Hepatocyte (in vitro differentiated cells): ENCODE measurements around the gene SNW1. TPM values are rescaled to one million over a fixed set of nuclear protein-coding genes. Genes with fewer than 3 reads are reported as not detected.

ENCODE experiments used
- DNase-seq: peaks from one replicate; pipeline ENCODE4 v3.0.0-alpha.2; 2016; ENCODE audit warnings: low spot score
- H2AFZ ChIP-seq: fragments of 200-600 bp; sonication (generic); 2 replicates; pipeline ENCODE4 v1.6.0; 2016; ENCODE audit warnings: antibody characterized with exemption, mild to moderate bottlenecking
- H3K27ac ChIP-seq: fragments of 200-600 bp; sonication (generic); 2 replicates; pipeline ENCODE4 v1.5.1; 2016; ENCODE audit warnings: mild to moderate bottlenecking
- H3K27me3 ChIP-seq: fragments of 200-600 bp; sonication (generic); 2 replicates; pipeline ENCODE4 v1.6.1; 2016
- H3K36me3 ChIP-seq: fragments of 200-600 bp; sonication (generic); replicated peaks from 2 replicates; pipeline ENCODE4 v1.5.1; 2016; ENCODE audit warnings: low read depth; ENCODE audit not compliant: insufficient read depth
- H3K4me1 ChIP-seq: fragments of 200-600 bp; sonication (generic); 2 replicates; pipeline ENCODE4 v1.5.1; 2016; ENCODE audit warnings: mild to moderate bottlenecking, moderate library complexity; ENCODE audit not compliant: insufficient read depth
- H3K4me2 ChIP-seq: fragments of 200-600 bp; sonication (generic); 2 replicates; pipeline ENCODE4 v1.6.0; 2016
- H3K4me3 ChIP-seq: fragments of 200-600 bp; sonication (generic); 2 replicates; pipeline ENCODE4 v1.5.1; 2016; ENCODE audit warnings: mild to moderate bottlenecking
- H3K79me2 ChIP-seq: fragments of 200-600 bp; sonication (generic); 2 replicates; pipeline ENCODE4 v1.6.0; 2017; ENCODE audit warnings: mild to moderate bottlenecking
- H3K9me2 ChIP-seq: fragments of 200-600 bp; sonication (generic); replicated peaks from 2 replicates; pipeline ENCODE4 v1.6.0; 2017; ENCODE audit warnings: mild to moderate bottlenecking; ENCODE audit not compliant: insufficient read depth
- H3K9me3 ChIP-seq: fragments of 200-600 bp; sonication (generic); 2 replicates; pipeline ENCODE4 v1.5.1; 2016; ENCODE audit warnings: low read depth, mild to moderate bottlenecking
- H4K20me1 ChIP-seq: fragments of 200-600 bp; sonication (generic); 2 replicates; pipeline ENCODE4 v1.6.0; 2016; ENCODE audit warnings: mild to moderate bottlenecking; ENCODE audit not compliant: insufficient read depth, poor library complexity, severe bottlenecking
- EZH2 ChIP-seq: fragments of 200-600 bp; sonication (generic); IDR thresholded peaks from 2 replicates; pipeline ENCODE4 v1.6.1; 2016; ENCODE audit warnings: antibody characterized with exemption, mild to moderate bottlenecking, borderline replicate concordance
- EZH2phosphoT487 ChIP-seq: fragments of 200-600 bp; sonication (generic); IDR thresholded peaks from one replicate; pipeline ENCODE4 v1.6.1; 2018; ENCODE audit warnings: antibody characterized with exemption, mild to moderate bottlenecking, low read depth, moderate library complexity; ENCODE audit not compliant: unreplicated experiment, severe bottlenecking
- WGBS: methylation state at CpG from one replicate; pipeline ENCODE4 v1.1.6; 2016; ENCODE audit warnings: low lambda C conversion rate; ENCODE audit errors: missing lambda C conversion rate; 5-methylcytosine and 5-hydroxymethylcytosine counted together
- polyA plus RNA-seq: library from polyadenylated mRNA; unstranded; fragments of >200 nt; fragmentation: Nextera tagmentation; extraction: Ambion mirVana; gene quantifications from 2 replicates; pipeline ENCODE4 v1.2.1, GENCODE V29; 2016
- total RNA-seq: library from RNA; depleted of rRNA; stranded (reverse); fragments of >200 nt; gene quantifications from 2 replicates; pipeline ENCODE4 v1.2.3, GENCODE V29; 2014
- TF ChIP-seq, protein P1 (sequence below): fragments of 200-600 bp; sonication (generic); IDR thresholded peaks from 2 replicates; pipeline ENCODE4 v1.5.1; 2016; ENCODE audit warnings: antibody characterized with exemption, mild to moderate bottlenecking; ENCODE audit not compliant: poor library complexity

SNW1 gene
- total and polyA plus RNA-seq, 2 experiments from 2014 or later = 47.7 to 54.0 TPM

- H3K4me1 ChIP-seq = no peaks in the 10 kb centered on the region
- H2AFZ ChIP-seq = no peak overlapping the region
- H4K20me1 ChIP-seq = peaks cover 2% of the 10 kb centered on the region
- H3K4me3 ChIP-seq = no peak overlapping the region
- 92% methylated on average over 4 of the region's 4 CpGs for WGBS
- TF ChIP-seq EZH2 = no peak
- TF ChIP-seq EZH2phosphoT487 = no peak
- TF ChIP-seq, protein P1, sequence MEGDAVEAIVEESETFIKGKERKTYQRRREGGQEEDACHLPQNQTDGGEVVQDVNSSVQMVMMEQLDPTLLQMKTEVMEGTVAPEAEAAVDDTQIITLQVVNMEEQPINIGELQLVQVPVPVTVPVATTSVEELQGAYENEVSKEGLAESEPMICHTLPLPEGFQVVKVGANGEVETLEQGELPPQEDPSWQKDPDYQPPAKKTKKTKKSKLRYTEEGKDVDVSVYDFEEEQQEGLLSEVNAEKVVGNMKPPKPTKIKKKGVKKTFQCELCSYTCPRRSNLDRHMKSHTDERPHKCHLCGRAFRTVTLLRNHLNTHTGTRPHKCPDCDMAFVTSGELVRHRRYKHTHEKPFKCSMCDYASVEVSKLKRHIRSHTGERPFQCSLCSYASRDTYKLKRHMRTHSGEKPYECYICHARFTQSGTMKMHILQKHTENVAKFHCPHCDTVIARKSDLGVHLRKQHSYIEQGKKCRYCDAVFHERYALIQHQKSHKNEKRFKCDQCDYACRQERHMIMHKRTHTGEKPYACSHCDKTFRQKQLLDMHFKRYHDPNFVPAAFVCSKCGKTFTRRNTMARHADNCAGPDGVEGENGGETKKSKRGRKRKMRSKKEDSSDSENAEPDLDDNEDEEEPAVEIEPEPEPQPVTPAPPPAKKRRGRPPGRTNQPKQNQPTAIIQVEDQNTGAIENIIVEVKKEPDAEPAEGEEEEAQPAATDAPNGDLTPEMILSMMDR = no peak
- peaks cover 4% of the 10 kb centered on the region for H3K36me3 ChIP-seq
- H3K4me2 ChIP-seq = no peak overlapping the region
- DNase-seq = no peak
- no peaks in the 10 kb centered on the region for H3K27me3 ChIP-seq
- H3K79me2 ChIP-seq = peaks cover 19% of the 10 kb centered on the region
- no peaks in the 10 kb centered on the region for H3K9me2 ChIP-seq
- no peak overlapping the region for H3K27ac ChIP-seq
- H3K9me3 ChIP-seq = no peaks in the 10 kb centered on the region
These were observed 14.8 kb downstream of the SNW1 start for GRCh38 chr14:77746064-77746702.

- H3K9me3 ChIP-seq = no peaks in the 10 kb centered on the region
- no peak overlapping the region for H3K4me2 ChIP-seq
- H3K4me1 ChIP-seq = no peaks in the 10 kb centered on the region
- H3K27ac ChIP-seq = no peak overlapping the region
- peaks cover 23% of the 10 kb centered on the region for H3K79me2 ChIP-seq
- WGBS = 86% methylated on average over 2 of the region's 2 CpGs
- H2AFZ ChIP-seq = no peak overlapping the region
- no peak for TF ChIP-seq EZH2
- TF ChIP-seq EZH2phosphoT487 = no peak
- TF ChIP-seq, protein P1 = no peak
- H3K36me3 ChIP-seq = peaks cover 4% of the 10 kb centered on the region
- no peak overlapping the region for H3K4me3 ChIP-seq
- no peaks in the 10 kb centered on the region for H3K27me3 ChIP-seq
- no peak for DNase-seq
- no peaks in the 10 kb centered on the region for H4K20me1 ChIP-seq
- H3K9me2 ChIP-seq = no peaks in the 10 kb centered on the region
These were observed 19.5 kb downstream of the SNW1 start for GRCh38 chr14:77741438-77741837.

GRCh38 chr14:77738559-77739250, 22.3 kb downstream of the SNW1 start:
- H3K27ac ChIP-seq = no peak overlapping the region
- H3K79me2 ChIP-seq = peaks cover 15% of the 10 kb centered on the region
- TF ChIP-seq EZH2 (no peak), EZH2phosphoT487 (no peak)
- TF ChIP-seq, protein P1 = no peak

More at GRCh38 chr14:77738559-77739250, 22.3 kb downstream of the SNW1 start:
- Histone ChIP-seq H3K4me3 (no peak overlapping the region), H3K4me1 (no peaks in the 10 kb centered on the region), H3K9me2 (no peaks in the 10 kb centered on the region), H3K27me3 (no peaks in the 10 kb centered on the region), H4K20me1 (no peaks in the 10 kb centered on the region), H3K4me2 (no peak overlapping the region), H2AFZ (no peak overlapping the region), H3K36me3 (peaks cover 11% of the 10 kb centered on the region), H3K9me3 (no peaks in the 10 kb centered on the region)
- WGBS = 90% methylated on average over 7 of the region's 7 CpGs
- DNase-seq = no peak
